ENCODE measurements around the gene XPO1.
"Not testable (repeated sequence)": the region's sequence is repeated elsewhere in the genome, so short reads cannot be mapped to it uniquely, and the experiment has no call there.

DNA sequence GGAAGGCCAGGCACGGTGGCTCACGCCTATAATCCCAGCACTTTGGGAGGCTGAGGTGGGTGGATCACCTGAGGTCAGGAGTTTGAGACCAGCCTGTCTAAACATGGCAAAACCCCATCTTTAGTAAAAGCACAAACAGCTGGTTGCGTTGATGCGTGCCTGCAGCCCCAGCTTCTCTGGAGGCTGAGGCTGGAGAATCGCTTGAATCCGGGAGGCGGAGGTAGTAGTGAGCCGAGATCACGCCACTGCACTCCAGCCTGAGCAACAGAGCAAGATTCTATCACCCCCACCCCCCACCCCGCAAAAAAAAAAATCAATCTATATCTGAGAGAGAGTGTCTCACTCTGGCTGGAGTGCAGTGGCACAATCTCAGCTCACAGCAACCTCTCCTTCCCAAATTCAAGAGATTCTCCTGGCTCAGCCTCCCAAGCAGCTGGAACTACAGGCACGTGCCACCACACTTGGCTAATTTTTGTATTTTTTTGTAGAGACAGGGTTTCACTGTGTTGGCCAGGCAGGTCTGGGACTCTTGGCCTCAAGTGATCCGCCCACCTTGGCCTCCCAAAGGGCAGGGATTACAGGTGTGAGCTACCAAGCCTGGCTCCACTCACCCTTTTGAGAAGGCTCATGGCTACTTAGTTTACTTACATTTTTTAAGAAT lies 61.1 kb downstream of the XPO1 start:
- TF ChIP-seq, protein P1, sequence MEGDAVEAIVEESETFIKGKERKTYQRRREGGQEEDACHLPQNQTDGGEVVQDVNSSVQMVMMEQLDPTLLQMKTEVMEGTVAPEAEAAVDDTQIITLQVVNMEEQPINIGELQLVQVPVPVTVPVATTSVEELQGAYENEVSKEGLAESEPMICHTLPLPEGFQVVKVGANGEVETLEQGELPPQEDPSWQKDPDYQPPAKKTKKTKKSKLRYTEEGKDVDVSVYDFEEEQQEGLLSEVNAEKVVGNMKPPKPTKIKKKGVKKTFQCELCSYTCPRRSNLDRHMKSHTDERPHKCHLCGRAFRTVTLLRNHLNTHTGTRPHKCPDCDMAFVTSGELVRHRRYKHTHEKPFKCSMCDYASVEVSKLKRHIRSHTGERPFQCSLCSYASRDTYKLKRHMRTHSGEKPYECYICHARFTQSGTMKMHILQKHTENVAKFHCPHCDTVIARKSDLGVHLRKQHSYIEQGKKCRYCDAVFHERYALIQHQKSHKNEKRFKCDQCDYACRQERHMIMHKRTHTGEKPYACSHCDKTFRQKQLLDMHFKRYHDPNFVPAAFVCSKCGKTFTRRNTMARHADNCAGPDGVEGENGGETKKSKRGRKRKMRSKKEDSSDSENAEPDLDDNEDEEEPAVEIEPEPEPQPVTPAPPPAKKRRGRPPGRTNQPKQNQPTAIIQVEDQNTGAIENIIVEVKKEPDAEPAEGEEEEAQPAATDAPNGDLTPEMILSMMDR (IDR thresholded peaks at IDR 0.05; ENCODE audit: poor library complexity, severe bottlenecking): not testable (repeated sequence)
- not testable (repeated sequence) for TF ChIP-seq EP300 (conservative IDR thresholded peaks at IDR 0.05; ENCODE audit: poor library complexity, severe bottlenecking); POLR2AphosphoS5 (IDR thresholded peaks at IDR 0.05); SMC3 (conservative IDR thresholded peaks at IDR 0.05; ENCODE audit: poor library complexity); EZH2 (IDR thresholded peaks at IDR 0.05; ENCODE audit: borderline replicate concordance, insufficient read depth, low read length, poor library complexity, severe bottlenecking); TAF1 (IDR thresholded peaks at IDR 0.05; ENCODE audit: low read depth); MXI1 (conservative IDR thresholded peaks at IDR 0.05; ENCODE audit: poor library complexity, severe bottlenecking)
- TF ChIP-seq, protein P2, sequence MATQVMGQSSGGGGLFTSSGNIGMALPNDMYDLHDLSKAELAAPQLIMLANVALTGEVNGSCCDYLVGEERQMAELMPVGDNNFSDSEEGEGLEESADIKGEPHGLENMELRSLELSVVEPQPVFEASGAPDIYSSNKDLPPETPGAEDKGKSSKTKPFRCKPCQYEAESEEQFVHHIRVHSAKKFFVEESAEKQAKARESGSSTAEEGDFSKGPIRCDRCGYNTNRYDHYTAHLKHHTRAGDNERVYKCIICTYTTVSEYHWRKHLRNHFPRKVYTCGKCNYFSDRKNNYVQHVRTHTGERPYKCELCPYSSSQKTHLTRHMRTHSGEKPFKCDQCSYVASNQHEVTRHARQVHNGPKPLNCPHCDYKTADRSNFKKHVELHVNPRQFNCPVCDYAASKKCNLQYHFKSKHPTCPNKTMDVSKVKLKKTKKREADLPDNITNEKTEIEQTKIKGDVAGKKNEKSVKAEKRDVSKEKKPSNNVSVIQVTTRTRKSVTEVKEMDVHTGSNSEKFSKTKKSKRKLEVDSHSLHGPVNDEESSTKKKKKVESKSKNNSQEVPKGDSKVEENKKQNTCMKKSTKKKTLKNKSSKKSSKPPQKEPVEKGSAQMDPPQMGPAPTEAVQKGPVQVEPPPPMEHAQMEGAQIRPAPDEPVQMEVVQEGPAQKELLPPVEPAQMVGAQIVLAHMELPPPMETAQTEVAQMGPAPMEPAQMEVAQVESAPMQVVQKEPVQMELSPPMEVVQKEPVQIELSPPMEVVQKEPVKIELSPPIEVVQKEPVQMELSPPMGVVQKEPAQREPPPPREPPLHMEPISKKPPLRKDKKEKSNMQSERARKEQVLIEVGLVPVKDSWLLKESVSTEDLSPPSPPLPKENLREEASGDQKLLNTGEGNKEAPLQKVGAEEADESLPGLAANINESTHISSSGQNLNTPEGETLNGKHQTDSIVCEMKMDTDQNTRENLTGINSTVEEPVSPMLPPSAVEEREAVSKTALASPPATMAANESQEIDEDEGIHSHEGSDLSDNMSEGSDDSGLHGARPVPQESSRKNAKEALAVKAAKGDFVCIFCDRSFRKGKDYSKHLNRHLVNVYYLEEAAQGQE (IDR thresholded peaks at IDR 0.05; ENCODE audit: borderline replicate concordance): not testable (repeated sequence)

Measured in neural cell (in vitro differentiated cells).